Activated naive CD8-positive, alpha-beta T cell treated with anti-CD3 and anti-CD28 coated beads, Interleukin-2, amount 10 ng/mL, durations not matched to agents 7 days and 5 days (primary cell): Measurements from ENCODE around the gene TTLL7. TPM values are rescaled to one million over a fixed set of nuclear protein-coding genes. Genes with fewer than 3 reads are reported as not detected.

Source experiments
- ATAC-seq: fragments of 150-1000 bp; cut with Tn5 transposase; one replicate; pipeline ENCODE4 v1.10.0; 2021; ENCODE audit warnings: low read depth, moderate library complexity
- POLR2A ChIA-PET: fragments of 350-600 bp; sonication (Branson Sonifier 250); formaldehyde crosslinking; loops from one replicate; lab custom pipeline; 2021; ENCODE audit warnings: antibody characterized with exemption; lab: Charles Lee
- DNase-seq: peaks from one replicate; pipeline ENCODE4 v3.0.0; 2021
- H3K27ac Mint-ChIP-seq: one replicate; pipeline ENCODE4 v1.8.0; 2022; ENCODE audit warnings: mild to moderate bottlenecking, mixed read lengths
- H3K27me3 Mint-ChIP-seq: one replicate; pipeline ENCODE4 v1.8.0; 2022; ENCODE audit warnings: mild to moderate bottlenecking, moderate library complexity, mixed read lengths
- H3K36me3 Mint-ChIP-seq: one replicate; pipeline ENCODE4 v1.8.0; 2021; ENCODE audit warnings: mild to moderate bottlenecking, mixed read lengths
- H3K4me1 Mint-ChIP-seq: one replicate; pipeline ENCODE4 v1.8.0; 2021; ENCODE audit warnings: mixed read lengths
- H3K4me3 Mint-ChIP-seq: one replicate; pipeline ENCODE4 v1.8.0; 2022; ENCODE audit warnings: mild to moderate bottlenecking, moderate library complexity, mixed read lengths
- H3K9me3 Mint-ChIP-seq: one replicate; pipeline ENCODE4 v1.8.0; 2021; ENCODE audit warnings: mixed read lengths
- total RNA-seq, 2 experiments: library from RNA; stranded (reverse); gene quantifications; one replicate each; pipeline ENCODE4 v1.2.3, GENCODE V29; 2021

TTLL7 gene
- total RNA-seq, 2 experiments from 2014 or later = 1.3 to 2.3 TPM

DNA sequence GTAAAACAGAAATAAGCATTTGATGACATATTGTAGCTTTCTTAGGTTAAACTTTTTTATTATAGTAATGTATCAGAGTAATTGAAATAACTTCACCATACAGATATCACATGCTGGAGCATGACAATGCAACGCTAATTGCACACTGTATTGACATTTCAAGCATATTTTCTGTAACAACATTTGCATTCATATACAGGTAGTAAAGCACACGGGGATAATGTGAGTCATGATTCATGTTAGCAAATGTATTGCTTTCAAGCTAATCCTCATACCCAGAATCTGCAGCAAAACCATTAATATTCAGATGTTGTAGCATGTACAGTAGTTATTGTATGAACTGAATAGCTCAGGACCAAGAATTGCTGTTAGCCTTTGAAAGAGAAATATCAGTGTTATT is 133.9 kb downstream of the TTLL7 start:
- Mint-ChIP-seq H3K27me3 (no peaks in the 10 kb centered on the region), H3K27ac (no peak overlapping the region), H3K9me3 (no peaks in the 10 kb centered on the region), H3K4me1 (peaks cover 9% of the 10 kb centered on the region), H3K36me3 (no peaks in the 10 kb centered on the region), H3K4me3 (no peak overlapping the region)
- POLR2A ChIA-PET = no interaction called here
- DNase-seq = no peak
- ATAC-seq = no peak

- Mint-ChIP-seq H3K27me3 (no peaks in the 10 kb centered on the region), H3K9me3 (no peaks in the 10 kb centered on the region), H3K36me3 (no peaks in the 10 kb centered on the region), H3K4me1 (peaks cover 9% of the 10 kb centered on the region), H3K4me3 (peak overlapping the region; percentile 80), H3K27ac (peak overlapping the region; percentile 58)
- POLR2A ChIA-PET = no interaction called here
- peak; percentile 91 for ATAC-seq
- DNase-seq = peak; percentile 82
These were observed 138.3 kb downstream of the TTLL7 start for GRCh38 chr1:83860490-83861221.

DNA sequence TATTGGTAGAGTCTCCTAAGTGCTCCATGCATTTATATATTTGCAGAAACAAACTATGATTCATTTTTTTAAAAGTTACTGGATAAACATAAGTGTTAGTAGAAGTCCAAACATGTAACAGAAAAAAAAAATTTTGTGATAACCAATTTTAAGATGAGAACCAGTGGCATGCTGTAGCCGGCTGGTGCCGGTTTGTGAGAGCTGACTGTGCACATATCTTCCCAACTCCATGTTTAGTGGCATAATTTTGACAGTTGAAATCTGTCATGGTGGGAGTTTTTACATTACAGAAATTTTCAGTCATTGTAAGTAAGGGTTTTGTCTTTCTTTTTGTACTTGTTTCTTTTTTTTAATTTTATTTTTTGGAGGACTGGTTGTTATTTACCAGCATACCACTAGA is 141.2 kb downstream of the TTLL7 start:
- H3K36me3 Mint-ChIP-seq = no peaks in the 10 kb centered on the region
- no peaks in the 10 kb centered on the region for H3K27me3 Mint-ChIP-seq
- H3K27ac Mint-ChIP-seq = no peak overlapping the region
- POLR2A ChIA-PET = no interaction called here
- H3K9me3 Mint-ChIP-seq = no peaks in the 10 kb centered on the region
- no peak overlapping the region for H3K4me3 Mint-ChIP-seq
- DNase-seq = no peak
- no peak for ATAC-seq
- H3K4me1 Mint-ChIP-seq = peaks cover 9% of the 10 kb centered on the region

GRCh38 chr1:83857103-83857502 is 141.8 kb downstream of the TTLL7 start:
- H3K4me3 Mint-ChIP-seq = no peak overlapping the region
- DNase-seq = no peak
- H3K27ac Mint-ChIP-seq = no peak overlapping the region
- POLR2A ChIA-PET = no interaction called here
- ATAC-seq = no peak
- H3K4me1 Mint-ChIP-seq = peaks cover 9% of the 10 kb centered on the region
- no peaks in the 10 kb centered on the region for H3K9me3 Mint-ChIP-seq
- no peaks in the 10 kb centered on the region for H3K36me3 Mint-ChIP-seq
- H3K27me3 Mint-ChIP-seq = no peaks in the 10 kb centered on the region

GRCh38 chr1:83856381-83856780 is 142.6 kb downstream of the TTLL7 start:
- Mint-ChIP-seq H3K36me3 (no peaks in the 10 kb centered on the region), H3K9me3 (no peaks in the 10 kb centered on the region), H3K27me3 (no peaks in the 10 kb centered on the region), H3K4me1 (peaks cover 8% of the 10 kb centered on the region), H3K27ac (no peak overlapping the region), H3K4me3 (no peak overlapping the region)
- DNase-seq (no peak), ATAC-seq (no peak)
- POLR2A ChIA-PET = no interaction called here

DNA sequence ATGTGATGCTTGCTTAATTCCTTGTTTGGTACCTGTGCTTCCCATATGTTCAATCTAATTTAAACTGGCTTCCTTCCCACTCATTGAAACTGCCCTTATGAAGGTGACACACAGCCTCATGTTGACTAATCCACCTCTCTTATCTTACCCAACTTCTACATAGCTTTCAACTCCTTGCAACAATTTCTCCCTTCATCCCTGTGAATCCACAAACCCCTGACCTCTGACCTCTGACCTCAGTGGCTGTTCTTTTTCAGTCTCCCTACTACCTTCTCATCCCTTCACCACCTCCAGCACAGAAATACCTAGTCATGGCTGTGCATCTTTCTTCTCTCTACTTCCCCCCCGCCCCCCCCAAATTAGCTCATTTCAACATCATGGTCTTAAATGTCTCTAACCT is 144.5 kb downstream of the TTLL7 start:
- no peaks in the 10 kb centered on the region for H3K27me3 Mint-ChIP-seq
- POLR2A ChIA-PET = no interaction called here
- peaks cover 3% of the 10 kb centered on the region for H3K4me1 Mint-ChIP-seq
- H3K9me3 Mint-ChIP-seq = no peaks in the 10 kb centered on the region
- H3K36me3 Mint-ChIP-seq = no peaks in the 10 kb centered on the region
- H3K27ac Mint-ChIP-seq = no peak overlapping the region
- ATAC-seq = no peak
- DNase-seq = no peak
- no peak overlapping the region for H3K4me3 Mint-ChIP-seq

GRCh38 chr1:83850834-83851233 is 148.1 kb downstream of the TTLL7 start:
- Mint-ChIP-seq H3K27ac (no peak overlapping the region), H3K4me1 (peaks cover 3% of the 10 kb centered on the region), H3K4me3 (no peak overlapping the region), H3K27me3 (no peaks in the 10 kb centered on the region), H3K36me3 (no peaks in the 10 kb centered on the region), H3K9me3 (no peaks in the 10 kb centered on the region)
- POLR2A ChIA-PET = no interaction called here
- DNase-seq = no peak
- no peak for ATAC-seq

DNA sequence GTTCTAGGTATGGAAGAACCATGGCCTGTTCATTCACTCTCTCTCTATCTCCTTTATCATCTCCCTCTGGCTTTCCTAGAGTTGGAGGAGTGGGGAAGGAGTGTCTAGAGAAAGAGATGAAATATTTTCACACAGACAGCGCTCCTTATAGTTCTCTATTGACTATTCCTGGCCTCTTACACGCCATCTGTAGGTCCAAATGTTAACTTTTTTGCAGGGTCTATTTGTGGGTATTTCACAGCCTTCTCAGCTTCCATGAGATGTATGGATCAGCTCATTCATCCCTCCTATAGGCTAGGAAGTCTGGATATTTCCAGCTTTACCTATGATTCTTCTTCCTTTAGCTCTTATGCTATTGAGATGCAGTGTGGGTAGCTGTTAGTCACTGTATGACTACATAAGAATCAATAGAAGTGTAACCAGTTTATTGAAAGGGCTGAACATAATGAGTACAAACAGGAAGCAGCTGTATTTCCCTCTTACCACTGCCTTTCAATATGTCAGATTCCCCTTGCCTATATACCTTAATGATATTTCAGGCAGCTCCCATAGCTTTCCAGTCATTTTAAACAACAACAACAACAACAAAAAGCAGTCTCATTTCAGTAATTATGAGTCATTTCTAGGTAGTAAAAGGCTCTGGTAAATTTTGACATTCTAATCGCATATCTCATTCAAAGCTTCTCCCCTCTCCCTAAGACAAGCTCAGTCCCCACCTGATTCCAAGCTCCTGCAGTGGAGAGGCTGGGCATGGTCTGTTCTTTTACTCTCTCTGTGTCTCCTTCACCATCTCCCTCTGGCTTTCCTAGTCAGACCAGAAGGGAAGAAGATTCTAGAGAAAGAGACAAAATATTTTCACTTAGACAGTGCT is 149.5 kb downstream of the TTLL7 start:
- ATAC-seq (no peak), DNase-seq (no peak)
- H3K4me1 Mint-ChIP-seq = peaks cover 3% of the 10 kb centered on the region
- no peak overlapping the region for H3K4me3 Mint-ChIP-seq
- no peaks in the 10 kb centered on the region for H3K27me3 Mint-ChIP-seq
- POLR2A ChIA-PET = no interaction called here
- H3K9me3 Mint-ChIP-seq = peaks cover 1% of the 10 kb centered on the region
- no peak overlapping the region for H3K27ac Mint-ChIP-seq
- no peaks in the 10 kb centered on the region for H3K36me3 Mint-ChIP-seq

DNA sequence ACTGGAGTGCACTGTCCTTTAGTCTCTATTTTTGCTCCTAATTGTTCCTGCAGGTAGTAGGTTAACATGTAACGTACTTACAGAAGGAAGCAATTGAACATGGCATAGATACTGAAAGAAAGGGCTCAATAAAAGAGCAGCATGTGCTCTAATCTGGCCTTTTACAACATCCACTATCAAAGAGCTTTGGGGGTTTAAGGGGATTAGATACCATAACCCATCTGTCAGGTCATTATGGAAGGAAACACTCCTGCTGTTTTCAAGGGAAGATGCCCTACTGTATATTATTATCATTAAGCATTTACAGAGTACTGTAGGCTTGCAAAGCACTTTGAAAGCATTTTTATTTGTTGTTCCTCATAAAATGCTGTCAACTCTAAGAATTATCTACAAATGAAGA is 152.8 kb downstream of the TTLL7 start:
- DNase-seq (no peak), ATAC-seq (no peak)
- H3K27me3 Mint-ChIP-seq = no peaks in the 10 kb centered on the region
- H3K4me3 Mint-ChIP-seq = no peak overlapping the region
- H3K36me3 Mint-ChIP-seq = no peaks in the 10 kb centered on the region
- peaks cover 2% of the 10 kb centered on the region for H3K9me3 Mint-ChIP-seq
- peaks cover 3% of the 10 kb centered on the region for H3K4me1 Mint-ChIP-seq
- POLR2A ChIA-PET = no interaction called here
- no peak overlapping the region for H3K27ac Mint-ChIP-seq

DNA sequence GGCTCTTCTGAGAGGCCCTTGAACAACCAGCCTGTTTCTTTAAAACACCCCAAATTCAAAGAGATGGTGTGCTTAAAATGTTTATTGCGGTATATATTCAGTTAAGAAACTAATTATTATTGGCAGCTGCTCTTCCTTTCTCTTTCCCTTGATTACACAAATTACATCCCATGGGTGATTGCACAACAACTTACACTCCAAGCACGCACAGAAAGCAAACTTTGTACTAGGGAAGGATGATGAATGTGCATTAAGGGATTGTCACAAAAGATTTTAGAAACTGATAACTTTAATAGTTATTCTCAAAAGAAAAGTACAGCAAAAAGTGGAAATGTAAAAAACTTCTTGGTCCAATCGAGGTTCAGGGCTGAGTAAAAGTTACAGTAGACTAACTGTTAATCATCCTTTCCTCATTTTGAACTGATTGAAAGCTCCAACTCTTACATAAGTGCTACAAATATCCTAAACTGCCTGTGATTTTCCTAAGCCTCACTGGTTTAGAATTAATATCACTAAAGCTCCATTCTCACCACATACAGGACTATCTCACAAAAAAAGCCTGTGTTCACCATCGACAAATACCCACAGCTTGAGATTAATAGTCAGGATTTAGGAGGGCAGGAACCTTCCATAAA is 153.4 kb downstream of the TTLL7 start:
- peaks cover 3% of the 10 kb centered on the region for H3K4me1 Mint-ChIP-seq
- DNase-seq (no peak), ATAC-seq (no peak)
- H3K9me3 Mint-ChIP-seq = peaks cover 2% of the 10 kb centered on the region
- no peaks in the 10 kb centered on the region for H3K36me3 Mint-ChIP-seq
- POLR2A ChIA-PET = no interaction called here
- no peak overlapping the region for H3K4me3 Mint-ChIP-seq
- H3K27ac Mint-ChIP-seq = no peak overlapping the region
- no peaks in the 10 kb centered on the region for H3K27me3 Mint-ChIP-seq

GRCh38 chr1:83844546-83844945 is 154.4 kb downstream of the TTLL7 start:
- Mint-ChIP-seq H3K36me3 (no peaks in the 10 kb centered on the region), H3K9me3 (peaks cover 2% of the 10 kb centered on the region), H3K27me3 (no peaks in the 10 kb centered on the region), H3K27ac (no peak overlapping the region), H3K4me1 (no peaks in the 10 kb centered on the region), H3K4me3 (no peak overlapping the region)
- POLR2A ChIA-PET = no interaction called here
- ATAC-seq (no peak), DNase-seq (no peak)

DNA sequence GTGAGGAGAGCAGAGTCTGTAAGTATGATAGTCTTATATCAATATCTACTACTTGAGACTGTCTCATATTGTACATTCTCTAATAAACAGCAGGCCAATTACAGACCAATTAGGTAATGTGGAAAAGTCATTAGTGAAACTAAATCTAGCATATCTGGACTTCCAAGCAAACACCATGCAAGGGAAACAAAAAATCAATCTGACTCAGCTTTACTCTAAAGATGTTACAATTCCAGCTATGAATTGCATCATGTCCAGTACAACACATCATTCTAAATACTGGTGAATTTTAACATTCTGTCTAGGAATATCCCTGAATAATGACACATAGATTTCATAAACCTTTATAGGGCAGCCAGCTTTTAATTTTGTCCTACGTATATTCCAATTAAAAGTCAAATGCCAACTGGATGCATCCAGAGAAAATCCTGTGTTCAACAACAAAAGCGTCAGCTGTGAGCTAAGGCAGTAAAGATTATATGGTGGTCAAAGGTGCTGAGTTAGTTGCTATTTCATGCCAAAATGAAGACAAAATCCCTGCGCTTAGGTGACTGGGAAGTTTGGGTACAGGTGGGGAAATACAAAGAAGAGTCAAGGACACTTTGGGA is 159.3 kb downstream of the TTLL7 start:
- H3K27me3 Mint-ChIP-seq = no peaks in the 10 kb centered on the region
- POLR2A ChIA-PET = no interaction called here
- no peak overlapping the region for H3K27ac Mint-ChIP-seq
- no peaks in the 10 kb centered on the region for H3K4me1 Mint-ChIP-seq
- DNase-seq (no peak), ATAC-seq (no peak)
- no peak overlapping the region for H3K4me3 Mint-ChIP-seq
- H3K36me3 Mint-ChIP-seq = no peaks in the 10 kb centered on the region
- peaks cover 2% of the 10 kb centered on the region for H3K9me3 Mint-ChIP-seq

- no peaks in the 10 kb centered on the region for H3K36me3 Mint-ChIP-seq
- no peak overlapping the region for H3K4me3 Mint-ChIP-seq
- no peak for DNase-seq
- POLR2A ChIA-PET = no interaction called here
- no peaks in the 10 kb centered on the region for H3K27me3 Mint-ChIP-seq
- no peaks in the 10 kb centered on the region for H3K9me3 Mint-ChIP-seq
- ATAC-seq = no peak
- H3K4me1 Mint-ChIP-seq = no peaks in the 10 kb centered on the region
- no peak overlapping the region for H3K27ac Mint-ChIP-seq
These were observed 160.4 kb downstream of the TTLL7 start for GRCh38 chr1:83838573-83838972.
